A549 (cell line): ENCODE results near the gene SSBP3. TPM values are rescaled to one million over a fixed set of nuclear protein-coding genes. Genes with fewer than 3 reads are reported as not detected.

Source experiments
- ATAC-seq, 2 experiments: fragments of 200-7000 bp in 1 of 2; fragments of >200 bp in 1 of 2; cut with Nextera tagmentation in 1 of 2; cut with Tn5 transposase in 1 of 2; 3 replicates each; pipeline versions ENCODE4 v1.8.0 to v1.9.1; 2018 to 2020; ENCODE audit warnings: mild to moderate bottlenecking in 1 of 2, moderate library complexity in 1 of 2
- CTCF ChIA-PET: fragments of 300-600 bp; sonication (Branson Sonifier 250); formaldehyde crosslinking; extraction: SDS; loops from one replicate; lab custom pipeline; 2021; ENCODE audit warnings: antibody characterized with exemption, inconsistent platforms; lab: Yijun Ruan, JAX
- POLR2A ChIA-PET: fragments of 350-600 bp; formaldehyde crosslinking; extraction: SDS; loops from one replicate; lab custom pipeline; 2021; ENCODE audit warnings: antibody characterized with exemption, inconsistent platforms; lab: Yijun Ruan, JAX
- DNase-seq, 2 experiments: peaks; one replicate each; pipeline versions ENCODE4 v3.0.0 to v3.0.0-alpha.2; 2011 to 2016; ENCODE audit warnings: low read depth in 1 of 2, low spot score in 1 of 2
- FAIRE-seq: peaks from 2 replicates; lab custom pipeline; 2011; peaks lifted over from hg19 to GRCh38; lab: Jason Lieb, UNC
- H3K27ac ChIP-seq, 2 experiments: fragments of >200 bp; sonication (Bioruptor Twin); formaldehyde crosslinking; 3 replicates each; pipeline ENCODE4 v1.5.1; 2016 to 2017
- H3K4me1 ChIP-seq: fragments of >200 bp; sonication (Bioruptor Twin); formaldehyde crosslinking; 3 replicates; pipeline ENCODE4 v1.6.1; 2016
- H3K4me2 ChIP-seq: fragments of >200 bp; sonication (Bioruptor Twin); formaldehyde crosslinking; 3 replicates; pipeline ENCODE4 v1.6.1; 2016
- H3K4me3 ChIP-seq: fragments of >200 bp; sonication (Bioruptor Twin); formaldehyde crosslinking; 3 replicates; pipeline ENCODE4 v1.5.1; 2016
- H3K9me3 ChIP-seq: fragments of >200 bp; sonication (Bioruptor Twin); formaldehyde crosslinking; 3 replicates; pipeline ENCODE4 v1.6.1; 2016
- CBX2 ChIP-seq: fragments of 200-600 bp; sonication (generic); IDR thresholded peaks from 2 replicates; pipeline ENCODE4 v1.6.1; 2016; ENCODE audit warnings: low read depth, mild to moderate bottlenecking, borderline replicate concordance
- CBX8 ChIP-seq: fragments of 200-600 bp; sonication (generic); IDR thresholded peaks from 2 replicates; pipeline ENCODE4 v1.6.1; 2016
- CHD2 ChIP-seq: fragments of 150-350 bp; IDR thresholded peaks from 2 replicates; pipeline ENCODE4 v1.6.1; 2014; ENCODE audit warnings: low read length; ENCODE audit not compliant: partially characterized antibody
- E2F6 ChIP-seq: IDR thresholded peaks from 2 replicates; pipeline ENCODE4 v1.6.1; 2012; ENCODE audit warnings: low read depth, borderline replicate concordance
- EHF ChIP-seq: fragments of 250-450 bp; sonication (Bioruptor Pico); IDR thresholded peaks from 2 replicates; pipeline ENCODE4 v1.5.0; 2020; ENCODE audit warnings: mild to moderate bottlenecking
- EHMT2 ChIP-seq: fragments of 200-600 bp; sonication (generic); IDR thresholded peaks from 2 replicates; pipeline ENCODE4 v1.6.1; 2016; ENCODE audit warnings: antibody characterized with exemption, low read depth, mild to moderate bottlenecking, moderate library complexity
- FOSL2 ChIP-seq, 2 experiments: fragments of 450-650 bp in 1 of 2; fragments of >200 bp in 1 of 2; sonication (Bioruptor Twin) in 1 of 2; formaldehyde crosslinking; IDR thresholded peaks; 2 replicates each; pipeline versions ENCODE4 v1.5.0 to v1.6.1; 2016 to 2020; ENCODE audit warnings: mild to moderate bottlenecking in 1 of 2, moderate library complexity in 1 of 2
- HES2 ChIP-seq: fragments of >200 bp; sonication (Bioruptor Twin); formaldehyde crosslinking; IDR thresholded peaks from 2 replicates; pipeline ENCODE4 v1.6.1; 2016
- HMGXB4 ChIP-seq: fragments of 250-450 bp; sonication (Bioruptor Pico); IDR thresholded peaks from 2 replicates; pipeline ENCODE4 v1.5.0; 2021; ENCODE audit warnings: mild to moderate bottlenecking, moderate library complexity, borderline replicate concordance
- HOXA7 ChIP-seq: fragments of 250-450 bp; sonication (Bioruptor Pico); IDR thresholded peaks from 2 replicates; pipeline ENCODE4 v1.5.0; 2020; ENCODE audit warnings: mild to moderate bottlenecking, moderate library complexity
- JUN ChIP-seq, 2 experiments: fragments of >200 bp; sonication (Bioruptor Twin); formaldehyde crosslinking; IDR thresholded peaks; 2 replicates in 1 of 2; 3 replicates in 1 of 2; pipeline ENCODE4 v1.6.1; 2016 to 2017
- KDM1A ChIP-seq: fragments of 200-600 bp; sonication (generic); IDR thresholded peaks from 2 replicates; pipeline ENCODE4 v1.6.1; 2016; ENCODE audit warnings: low read depth, mild to moderate bottlenecking
- MAFK ChIP-seq: fragments of 450-650 bp; IDR thresholded peaks from 2 replicates; pipeline ENCODE4 v1.6.1; 2014; ENCODE audit not compliant: partially characterized antibody
- MAZ ChIP-seq: fragments of 150-350 bp; IDR thresholded peaks from 2 replicates; pipeline ENCODE4 v1.6.1; 2014; ENCODE audit warnings: antibody characterized with exemption, low read depth, low read length, borderline replicate concordance
- MYC ChIP-seq: IDR thresholded peaks from 2 replicates; pipeline ENCODE4 v1.6.1; 2012; ENCODE audit warnings: mild to moderate bottlenecking, inconsistent platforms, low read length, improper control_type of control experiment, borderline replicate concordance
- PBX3 ChIP-seq: IDR thresholded peaks from 2 replicates; pipeline ENCODE4 v1.6.1; 2012
- POLR2AphosphoS2 ChIP-seq: conservative IDR thresholded peaks from 2 replicates; pipeline ENCODE4 v1.6.1; 2012; ENCODE audit warnings: low read length, improper control_type of control experiment, inconsistent platforms
- RAD21 ChIP-seq, 2 experiments: fragments of >200 bp in 1 of 2; sonication (Bioruptor Twin) in 1 of 2; formaldehyde crosslinking in 1 of 2; IDR thresholded peaks in 1 of 2; conservative IDR thresholded peaks in 1 of 2; 2 replicates in 1 of 2; 3 replicates in 1 of 2; pipeline ENCODE4 v1.6.1; 2012 to 2018; ENCODE audit warnings: inconsistent platforms in 1 of 2
- RARB ChIP-seq: fragments of 250-450 bp; sonication (Bioruptor Pico); IDR thresholded peaks from 2 replicates; pipeline ENCODE4 v1.8.0; 2021; ENCODE audit warnings: mild to moderate bottlenecking, moderate library complexity
- RCOR1 ChIP-seq: fragments of 150-350 bp; IDR thresholded peaks from 2 replicates; pipeline ENCODE4 v1.6.1; 2014; ENCODE audit warnings: antibody characterized with exemption, low read length, low read depth
- REST ChIP-seq: fragments of 200-600 bp; sonication (generic); IDR thresholded peaks from 2 replicates; pipeline ENCODE4 v1.6.1; 2016; ENCODE audit warnings: antibody characterized with exemption, mild to moderate bottlenecking, moderate library complexity
- SREBF2 ChIP-seq: fragments of 450-650 bp; IDR thresholded peaks from 2 replicates; pipeline ENCODE4 v1.6.1; 2014; ENCODE audit warnings: mild to moderate bottlenecking, moderate library complexity
- TP53 ChIP-seq: fragments of 250-450 bp; sonication (Bioruptor Pico); IDR thresholded peaks from 2 replicates; pipeline ENCODE4 v1.5.0; 2021; ENCODE audit warnings: mild to moderate bottlenecking, moderate library complexity
- ZC3H11A ChIP-seq: fragments of 450-650 bp; IDR thresholded peaks from 2 replicates; pipeline ENCODE4 v1.6.1; 2014; ENCODE audit warnings: antibody characterized with exemption, mild to moderate bottlenecking
- ZNF302 ChIP-seq: fragments of 250-450 bp; sonication (Bioruptor Pico); IDR thresholded peaks from 2 replicates; pipeline ENCODE4 v1.9.0; 2021; ENCODE audit warnings: inconsistent platforms, mild to moderate bottlenecking, moderate library complexity
- WGBS: methylation state at CpG from one replicate; pipeline ENCODE4 v1.1.6; 2017; ENCODE audit errors: missing lambda C conversion rate; 5-methylcytosine and 5-hydroxymethylcytosine counted together
- polyA plus RNA-seq, 4 experiments: library from polyadenylated mRNA; depleted of rRNA in 3 of 4; stranded (reverse); fragments of >200 nt; fragmentation: RNase III in 1 of 4; extraction: RNeasy Plus Mini Kit Qiagen cat#74134 plus additional on column Dnase treatment in 1 of 4; gene quantifications; 2 replicates in 3 of 4; 3 replicates in 1 of 4; pipeline ENCODE4 v1.2.3, GENCODE V29; 2011 to 2017

The SSBP3 gene
- polyA plus RNA-seq, 2 of the 4 experiments (the other 2 are of a cell fraction), result 7.2 to 9.1 TPM

DNA sequence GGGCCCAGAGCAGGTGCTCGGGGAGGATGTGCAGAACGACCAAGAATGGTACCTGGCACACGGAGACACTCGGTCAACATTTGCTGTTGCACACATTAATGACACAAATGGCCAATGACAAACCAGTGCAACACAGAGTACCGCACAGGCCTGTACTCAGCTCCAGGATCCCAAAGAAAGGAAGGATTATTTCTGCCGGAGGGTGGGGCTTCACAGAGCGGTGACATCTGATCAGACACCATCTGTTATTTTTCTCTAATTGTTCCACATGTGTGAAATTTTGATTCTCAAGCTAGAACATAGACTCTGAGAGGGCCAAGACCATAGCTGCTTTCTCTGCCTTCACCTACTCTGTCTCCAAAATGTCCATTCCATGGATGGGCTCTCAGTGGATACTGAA is 105.8 kb downstream of the SSBP3 start:
- TF ChIP-seq RARB (CRISPR knock-in tag) (no peak), RAD21 (conservative IDR thresholded peaks at IDR 0.05 in 1 of 2, IDR thresholded peaks at IDR 0.05 in 1 of 2) (no peak), MAFK (no peak), MYC (no peak), HES2 (no peak), REST (no peak), ZNF302 (no peak), HMGXB4 (CRISPR knock-in tag) (no peak), CBX8 (no peak), SREBF2 (no peak), CBX2 (no peak), POLR2AphosphoS2 (no peak), EHF (CRISPR knock-in tag) (no peak), EHMT2 (no peak), MAZ (no peak), FOSL2 (IDR thresholded peaks at IDR 0.05) (no peak), FOSL2 (CRISPR knock-in tag; IDR thresholded peaks at IDR 0.05) (no peak), KDM1A (no peak), PBX3 (no peak), RCOR1 (no peak)
- TF ChIP-seq, all 56 proteins: peak for 0
- DNase-seq (no peak), ATAC-seq (no peak), FAIRE-seq (no peak)
- Histone ChIP-seq H3K4me1 (no peaks in the 10 kb centered on the region; the same call in 2 of the 3 replicates), H3K4me2 (no peak overlapping the region), H3K4me3 (no peak overlapping the region), H3K9me3 (no peaks in the 10 kb centered on the region), H3K27ac (no peak overlapping the region)
- 87% methylated on average over 7 of the region's 7 CpGs for WGBS
- CTCF ChIA-PET, result interaction anchor here (1.3 kb wide), 1 partner anchor 9 kb away, joined by 3 read pairs; no protein-coding TSS in a partner anchor
- POLR2A ChIA-PET, result no interaction called here

- H3K27ac ChIP-seq, result no peak overlapping the region
- no peak overlapping the region for H3K4me3 ChIP-seq
- ChIA-PET POLR2A (no interaction called here), CTCF (no interaction called here)
- H3K9me3 ChIP-seq, result no peaks in the 10 kb centered on the region
- no peak for FAIRE-seq
- DNase-seq, result peak in 1 of 2 experiments; percentile 23
- 54% methylated on average over 7 of the region's 7 CpGs for WGBS
- H3K4me2 ChIP-seq, result no peak overlapping the region
- no peaks in the 10 kb centered on the region; the same call in 2 of the 3 replicates for H3K4me1 ChIP-seq
- peak in 1 of 2 experiments; percentile 23; a peak in 1 of 6 replicates for ATAC-seq
- TF ChIP-seq HOXA7 (CRISPR knock-in tag) (no peak), EHMT2 (no peak), FOSL2 (IDR thresholded peaks at IDR 0.05) (no peak), FOSL2 (CRISPR knock-in tag; IDR thresholded peaks at IDR 0.05) (no peak), TP53 (CRISPR knock-in tag) (no peak), CHD2 (no peak), RAD21 (conservative IDR thresholded peaks at IDR 0.05 in 1 of 2, IDR thresholded peaks at IDR 0.05 in 1 of 2) (no peak), REST (no peak), E2F6 (no peak), CBX8 (no peak), MAZ (no peak), JUN (IDR thresholded peaks at IDR 0.05) (no peak), ZC3H11A (no peak), EHF (CRISPR knock-in tag) (no peak)
Measured at GRCh38 chr1:54299037-54299436, 107.2 kb downstream of the SSBP3 start.
